ENCODE data around the gene NR2F2. TPM values are rescaled to one million over a fixed set of nuclear protein-coding genes. Genes with fewer than 3 reads are reported as not detected.
A peak's percentile ranks its signal among the peaks of the same experiment; 100 is the strongest.

Gene NR2F2
- total RNA-seq, 1 experiment from 2014 or later = 0.17 TPM

DNA sequence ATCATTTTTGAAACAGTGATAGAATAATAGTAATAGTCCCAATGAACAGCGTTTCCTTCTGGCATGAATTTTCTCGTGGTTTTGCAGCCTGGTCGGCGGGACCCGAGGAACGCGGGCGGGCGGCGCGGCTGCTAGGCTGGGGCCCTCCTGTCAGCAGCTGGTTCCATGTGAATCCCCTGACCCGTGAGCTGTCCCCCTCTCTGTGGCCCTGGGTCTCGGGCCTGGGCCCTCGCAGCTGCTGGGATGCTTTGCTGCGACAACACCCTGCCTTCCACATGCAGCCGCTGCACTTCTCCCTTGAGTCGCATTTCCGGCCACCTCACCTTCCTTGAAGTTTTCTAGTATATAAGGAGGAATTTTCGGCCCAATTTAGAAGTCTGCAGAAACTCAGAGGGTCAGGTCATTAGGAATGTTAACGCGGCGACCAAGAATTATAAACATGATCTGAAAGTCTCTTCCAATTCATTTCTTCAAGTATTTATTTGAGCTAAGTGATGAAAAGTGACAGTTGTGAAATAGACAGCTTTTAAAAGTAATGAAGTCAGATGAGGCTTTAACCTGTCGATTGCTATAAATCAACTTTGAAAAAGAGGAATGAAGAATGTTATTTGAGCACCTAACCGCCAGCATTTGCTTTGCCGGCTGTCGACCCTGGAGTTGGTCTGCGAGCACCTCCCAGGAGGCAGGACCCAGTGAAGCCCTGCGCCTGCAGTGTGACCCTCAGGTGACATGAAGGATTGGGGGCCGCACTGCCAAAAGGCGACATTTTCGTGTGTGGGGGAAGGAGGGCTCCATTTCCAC lies 27.7 kb downstream of the NR2F2 start:
- Histone ChIP-seq H3K27me3 (ENCODE audit: control insufficient read depth, insufficient read depth, low read length) (peaks cover 100% of the 10 kb centered on the region), H3K36me3 (replicated peaks; ENCODE audit: control insufficient read depth, insufficient read depth, low read length) (no peaks in the 10 kb centered on the region), H3K4me3 (ENCODE audit: insufficient read depth, low read depth, low read length) (no peak overlapping the region)
- DNase-seq = peak; percentile 62

DNA sequence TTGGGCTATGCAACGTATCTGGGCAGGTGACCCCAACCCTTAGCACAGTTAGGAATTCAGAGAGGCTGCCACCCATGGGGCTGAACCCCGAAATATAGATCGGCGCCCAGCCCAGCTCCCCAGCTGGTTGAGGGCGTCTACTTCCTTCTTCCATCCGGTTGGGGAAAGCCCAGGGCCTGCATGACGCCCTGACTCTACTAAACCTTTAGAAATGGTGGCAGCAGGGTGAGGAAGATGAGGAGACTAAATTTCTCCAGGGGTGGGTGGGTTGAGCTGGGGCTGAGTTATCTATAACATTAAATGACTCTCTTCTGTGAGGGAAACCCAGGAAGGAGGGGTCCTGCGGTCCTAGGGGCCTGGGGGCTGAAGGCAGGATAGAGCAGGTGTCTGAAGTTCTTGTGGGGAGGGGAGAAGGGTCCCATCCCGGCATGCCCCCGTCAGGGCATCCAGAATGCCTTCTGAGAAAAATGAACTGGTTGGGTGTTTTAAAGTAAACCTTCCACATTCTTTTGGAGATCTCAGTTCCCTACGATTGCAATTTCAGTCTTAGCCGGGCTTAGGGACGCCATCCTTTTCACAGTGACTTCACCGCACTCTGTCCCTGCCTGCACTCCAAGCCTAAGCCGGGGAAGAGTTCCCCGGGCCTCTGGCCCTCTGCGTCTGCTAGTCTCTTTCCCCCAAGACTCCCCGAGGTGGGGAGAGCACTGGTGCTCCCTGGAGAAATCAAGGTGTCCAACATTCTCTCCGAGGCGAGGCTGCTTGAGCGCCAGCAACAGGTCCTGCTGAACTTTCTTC lies 28.5 kb downstream of the NR2F2 start:
- peaks cover 100% of the 10 kb centered on the region for H3K27me3 ChIP-seq (ENCODE audit: control insufficient read depth, insufficient read depth, low read length)
- H3K4me3 ChIP-seq (ENCODE audit: insufficient read depth, low read depth, low read length) = no peak overlapping the region
- no peaks in the 10 kb centered on the region for H3K36me3 ChIP-seq (replicated peaks; ENCODE audit: control insufficient read depth, insufficient read depth, low read length)
- DNase-seq = peak; percentile 38

DNA sequence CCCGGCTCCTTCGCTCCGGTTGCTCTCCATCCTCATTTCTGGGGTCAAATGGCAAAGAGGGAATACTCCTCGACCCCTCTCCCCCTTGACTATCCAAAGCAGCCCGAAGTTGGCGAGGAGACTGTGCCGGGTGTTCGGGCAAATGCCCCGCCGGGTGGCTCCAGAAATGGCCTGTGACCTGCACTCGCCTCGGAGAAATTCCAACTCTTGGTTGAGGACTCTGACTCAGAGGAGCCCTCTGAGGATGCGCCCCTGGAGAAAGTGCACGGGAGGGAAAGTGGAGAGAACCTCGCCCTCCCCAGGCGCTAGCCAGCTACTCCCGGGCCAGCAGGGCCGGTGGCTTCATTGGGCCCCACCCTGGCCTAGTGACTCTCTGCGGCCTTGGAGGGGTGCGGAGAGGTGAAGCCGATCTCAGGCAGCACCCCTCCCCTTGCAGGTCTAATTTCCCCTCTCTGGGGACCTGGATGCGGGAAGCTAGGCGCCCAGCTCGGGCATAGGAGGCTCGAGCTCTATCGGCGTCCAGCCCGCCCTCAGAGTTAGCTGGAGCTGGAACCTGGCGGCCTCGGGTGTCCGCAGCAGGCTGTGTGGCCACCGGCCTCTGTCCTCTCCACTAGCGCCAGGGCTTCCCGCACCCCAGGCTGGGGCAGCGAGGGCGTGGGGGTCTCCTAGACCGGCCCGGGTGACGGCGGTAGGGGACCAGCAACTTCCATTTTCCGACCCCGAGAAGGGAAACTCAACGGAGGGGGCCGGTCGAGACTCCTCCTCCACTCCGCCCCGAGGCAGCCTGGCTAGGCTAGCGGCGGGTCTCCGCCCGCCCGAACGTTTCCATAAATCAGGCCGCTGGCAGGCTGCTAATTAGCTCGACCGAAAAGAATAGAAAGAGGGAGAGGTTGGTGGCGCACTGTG lies 29.4 kb downstream of the NR2F2 start:
- peak; percentile 84 for DNase-seq
- peaks cover 100% of the 10 kb centered on the region for H3K27me3 ChIP-seq (ENCODE audit: control insufficient read depth, insufficient read depth, low read length)
- no peaks in the 10 kb centered on the region for H3K36me3 ChIP-seq (replicated peaks; ENCODE audit: control insufficient read depth, insufficient read depth, low read length)
- H3K4me3 ChIP-seq (ENCODE audit: insufficient read depth, low read depth, low read length) = peak overlapping the region; percentile 20

DNA sequence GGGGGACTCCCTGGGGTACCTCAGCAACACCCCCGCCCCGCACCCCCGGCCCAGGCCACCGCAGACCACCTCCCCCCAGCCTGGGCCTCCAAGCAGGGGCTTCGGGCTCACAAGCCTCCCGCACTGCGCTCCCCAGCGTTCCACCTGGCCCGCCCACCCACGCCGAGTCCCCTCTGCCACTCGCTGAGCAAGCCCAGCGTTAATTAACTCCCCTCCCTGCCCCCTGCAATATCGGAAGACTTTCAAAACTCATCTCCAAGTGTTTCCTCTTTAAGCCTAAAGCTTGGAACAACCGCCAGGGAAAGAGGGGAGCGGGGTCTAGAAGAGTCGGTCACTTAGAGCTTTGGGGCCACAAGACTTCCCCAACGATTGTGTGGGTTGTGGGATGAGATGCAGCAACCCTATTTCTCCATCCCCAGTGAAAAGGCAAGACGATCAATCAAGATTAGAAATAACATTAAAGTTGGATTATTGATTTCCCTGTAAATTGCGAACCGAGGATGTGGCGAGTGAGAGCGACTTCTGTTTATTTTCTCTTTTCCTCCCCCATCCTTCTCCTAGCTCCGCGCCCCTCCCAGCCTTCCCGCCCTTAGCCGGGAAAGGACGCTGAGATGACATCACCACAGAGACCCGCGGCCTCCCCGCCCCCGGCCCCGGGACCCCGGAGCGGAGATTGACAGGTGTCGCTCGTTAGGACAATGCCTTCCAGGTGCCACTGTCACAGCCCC lies 30.2 kb downstream of the NR2F2 start:
- Histone ChIP-seq H3K27me3 (ENCODE audit: control insufficient read depth, insufficient read depth, low read length) (peaks cover 100% of the 10 kb centered on the region), H3K36me3 (replicated peaks; ENCODE audit: control insufficient read depth, insufficient read depth, low read length) (no peaks in the 10 kb centered on the region), H3K4me3 (ENCODE audit: insufficient read depth, low read depth, low read length) (peak overlapping the region; percentile 2; the same call in 1 of the 2 replicates)
- DNase-seq = peak; percentile 91

DNA sequence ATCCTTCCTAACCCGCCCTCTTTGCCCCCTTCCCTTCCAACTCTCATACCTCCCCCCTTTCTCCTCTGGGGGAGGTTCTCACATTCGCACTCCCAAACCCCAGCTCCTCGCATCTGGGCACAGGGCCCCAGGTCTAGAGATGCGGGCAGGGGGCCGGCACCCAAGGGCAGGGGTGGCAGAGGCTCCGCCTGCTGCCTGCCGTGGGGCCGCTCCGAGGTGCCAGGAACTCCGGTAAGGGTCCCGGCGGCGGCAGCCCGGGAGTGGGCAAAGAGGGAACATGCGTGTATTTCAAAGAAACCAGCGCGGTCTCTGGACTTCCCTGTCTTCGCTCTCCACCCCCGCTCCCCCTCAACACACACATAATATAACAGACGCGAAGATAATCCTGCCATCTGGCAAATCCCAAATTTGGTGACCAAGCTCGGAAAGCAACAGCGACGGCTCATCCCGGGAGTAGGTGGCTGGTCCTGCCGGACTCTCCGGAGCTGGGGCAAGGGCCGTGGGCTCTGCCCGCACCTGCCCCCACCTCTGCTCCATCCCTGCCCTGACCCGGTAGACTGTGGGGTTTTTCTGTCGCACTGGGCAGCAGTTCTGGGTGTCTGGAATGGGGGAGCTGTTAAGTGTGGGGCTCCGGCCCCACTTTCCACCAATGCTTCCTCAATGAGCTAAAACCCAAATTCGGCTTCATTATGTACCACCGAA lies 31.0 kb downstream of the NR2F2 start:
- DNase-seq = peak; percentile 80
- Histone ChIP-seq H3K27me3 (ENCODE audit: control insufficient read depth, insufficient read depth, low read length) (peaks cover 100% of the 10 kb centered on the region), H3K4me3 (ENCODE audit: insufficient read depth, low read depth, low read length) (no peak overlapping the region), H3K36me3 (replicated peaks; ENCODE audit: control insufficient read depth, insufficient read depth, low read length) (no peaks in the 10 kb centered on the region)

DNA sequence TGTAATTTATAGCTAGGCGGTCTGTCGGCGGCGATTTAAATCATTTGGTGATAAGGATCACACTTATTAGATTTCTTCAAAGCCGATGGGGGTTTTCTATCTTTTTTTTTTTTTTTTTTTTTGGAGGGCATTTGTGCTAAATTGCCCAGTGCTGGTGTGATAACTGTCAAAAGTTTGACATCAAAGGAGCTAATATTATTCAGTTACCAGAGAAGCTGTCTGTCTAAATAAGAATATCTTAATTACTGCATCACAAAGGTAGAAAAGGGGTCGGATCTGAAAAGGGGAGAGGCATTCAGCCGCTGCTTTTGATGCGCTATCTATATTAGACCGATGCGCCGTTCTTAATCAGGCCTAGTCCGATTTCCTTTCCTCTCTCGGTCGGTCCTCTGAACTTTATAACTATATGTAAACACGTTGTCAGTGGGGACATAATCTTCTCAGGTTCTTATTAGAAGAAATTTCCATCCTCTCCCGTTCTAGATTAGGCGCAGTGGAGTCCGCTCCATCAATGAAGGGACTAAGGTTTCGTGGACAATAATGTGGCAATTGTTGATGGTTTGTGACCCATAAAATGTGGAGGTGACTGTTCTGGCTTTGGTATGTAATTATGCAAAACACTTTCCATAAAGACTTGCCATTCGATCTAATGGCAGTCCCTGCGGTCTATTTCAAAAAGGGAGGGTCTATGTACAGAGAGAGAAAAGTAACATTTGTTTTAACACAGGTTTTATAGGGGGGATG lies 31.7 kb downstream of the NR2F2 start:
- no peaks in the 10 kb centered on the region for H3K36me3 ChIP-seq (replicated peaks; ENCODE audit: control insufficient read depth, insufficient read depth, low read length)
- no peak overlapping the region for H3K4me3 ChIP-seq (ENCODE audit: insufficient read depth, low read depth, low read length)
- H3K27me3 ChIP-seq (ENCODE audit: control insufficient read depth, insufficient read depth, low read length) = peaks cover 100% of the 10 kb centered on the region
- DNase-seq = peak; percentile 40

DNA sequence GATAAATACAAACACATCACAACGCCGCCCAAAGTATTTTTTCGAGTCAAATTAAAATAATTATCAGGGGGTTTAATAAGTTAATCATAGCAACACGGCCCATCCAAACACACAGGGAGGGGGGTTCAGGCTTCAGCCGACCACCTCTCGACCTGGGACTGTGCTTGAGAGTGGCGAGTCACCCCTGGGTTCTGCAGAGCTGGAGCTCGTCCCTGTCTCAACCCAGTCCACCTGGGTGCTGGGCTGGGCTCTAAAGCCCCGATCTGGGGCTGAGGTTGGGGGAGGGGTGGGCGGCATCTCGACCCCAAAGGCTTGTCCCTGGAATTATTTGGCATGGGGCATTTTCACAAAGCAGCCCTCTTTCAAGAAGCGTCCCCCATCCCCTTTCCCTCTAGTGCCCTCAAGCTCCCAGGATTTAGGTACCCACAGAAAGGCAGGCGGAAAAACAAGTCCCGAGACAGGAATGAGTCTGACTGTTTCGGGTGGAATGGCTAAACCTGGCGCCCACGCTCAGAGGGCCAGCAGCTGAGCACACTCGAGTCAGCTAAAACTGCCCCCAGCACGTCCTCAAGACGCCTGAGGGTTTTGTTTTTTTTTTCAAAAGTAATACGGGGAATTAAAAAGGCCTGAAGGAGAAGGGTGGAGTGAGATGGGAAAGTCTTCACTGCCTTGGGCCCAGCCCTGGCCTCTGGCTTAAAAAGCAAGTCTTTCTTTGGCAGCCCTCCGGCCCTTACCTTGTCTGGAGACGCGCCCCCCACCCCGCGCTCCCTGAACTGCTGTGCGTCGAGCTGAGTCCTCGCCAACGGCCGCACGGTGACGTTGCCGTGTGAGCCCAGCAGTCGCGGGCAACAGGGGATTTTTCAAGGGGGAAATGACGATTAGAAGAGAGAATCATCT lies 32.5 kb downstream of the NR2F2 start:
- H3K27me3 ChIP-seq (ENCODE audit: control insufficient read depth, insufficient read depth, low read length) = peaks cover 100% of the 10 kb centered on the region
- no peak overlapping the region for H3K4me3 ChIP-seq (ENCODE audit: insufficient read depth, low read depth, low read length)
- DNase-seq = peak; percentile 85
- H3K36me3 ChIP-seq (replicated peaks; ENCODE audit: control insufficient read depth, insufficient read depth, low read length) = no peaks in the 10 kb centered on the region

DNA sequence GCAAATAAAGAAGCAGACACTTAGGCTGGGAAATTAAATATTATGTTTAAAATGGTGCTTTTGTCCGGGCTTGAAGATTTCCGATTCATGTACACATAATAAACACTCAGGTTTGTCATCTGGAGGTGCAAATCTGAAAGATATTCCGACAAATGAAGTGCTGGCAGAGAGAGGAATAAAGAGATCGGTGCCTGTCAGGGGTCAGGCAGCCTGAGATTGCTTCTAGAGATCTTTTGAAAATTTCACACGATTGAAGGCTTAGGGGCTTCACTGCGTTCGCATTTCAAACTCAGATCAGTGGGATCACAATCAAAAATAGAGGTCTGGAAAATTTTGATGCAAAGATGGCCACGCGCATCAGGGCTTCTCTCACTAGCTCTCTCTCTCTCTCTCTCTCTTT lies 33.2 kb downstream of the NR2F2 start:
- DNase-seq = peak; percentile 22
- Histone ChIP-seq H3K36me3 (replicated peaks; ENCODE audit: control insufficient read depth, insufficient read depth, low read length) (no peaks in the 10 kb centered on the region), H3K27me3 (ENCODE audit: control insufficient read depth, insufficient read depth, low read length) (peaks cover 100% of the 10 kb centered on the region), H3K4me3 (ENCODE audit: insufficient read depth, low read depth, low read length) (no peak overlapping the region)

DNA sequence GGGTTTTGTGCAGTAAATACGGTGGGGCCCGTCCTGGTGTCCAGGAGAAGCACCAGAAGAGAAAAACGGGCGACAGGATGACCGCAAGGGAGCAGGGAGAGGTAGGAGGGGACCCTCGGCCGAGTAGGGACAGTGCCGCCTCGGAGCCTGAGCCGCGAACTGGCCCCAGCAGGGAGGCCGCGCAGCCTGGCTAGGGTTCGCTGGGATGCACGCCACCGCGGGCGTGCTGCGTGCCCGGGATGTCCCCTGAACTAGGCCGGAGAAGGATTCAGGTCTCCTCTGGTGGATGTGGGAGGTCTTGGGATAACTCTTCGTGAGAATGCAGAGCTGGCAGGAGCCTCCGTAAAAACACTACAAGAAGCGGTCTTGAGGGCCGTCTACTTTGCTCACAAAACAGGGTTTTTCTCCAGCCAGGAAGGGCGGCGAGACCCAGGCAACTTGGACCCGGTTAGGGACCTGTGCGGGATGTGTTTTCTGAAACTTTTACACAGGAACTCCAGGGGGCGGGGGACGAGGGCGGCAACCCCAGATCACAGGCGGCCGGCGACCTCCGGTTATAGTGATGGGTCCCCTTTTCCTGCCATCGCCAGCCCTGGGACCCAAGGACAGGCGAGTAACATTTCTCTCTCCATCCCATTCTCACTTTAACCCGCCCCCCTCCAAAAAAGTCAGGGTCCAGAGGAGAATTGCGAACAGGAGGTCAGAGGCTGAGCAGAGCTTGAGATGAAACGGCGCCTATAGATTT lies 35.5 kb downstream of the NR2F2 start:
- peaks cover 100% of the 10 kb centered on the region for H3K27me3 ChIP-seq (ENCODE audit: control insufficient read depth, insufficient read depth, low read length)
- H3K36me3 ChIP-seq (replicated peaks; ENCODE audit: control insufficient read depth, insufficient read depth, low read length) = no peaks in the 10 kb centered on the region
- peak; percentile 76 for DNase-seq
- H3K4me3 ChIP-seq (ENCODE audit: insufficient read depth, low read depth, low read length) = no peak overlapping the region

DNA sequence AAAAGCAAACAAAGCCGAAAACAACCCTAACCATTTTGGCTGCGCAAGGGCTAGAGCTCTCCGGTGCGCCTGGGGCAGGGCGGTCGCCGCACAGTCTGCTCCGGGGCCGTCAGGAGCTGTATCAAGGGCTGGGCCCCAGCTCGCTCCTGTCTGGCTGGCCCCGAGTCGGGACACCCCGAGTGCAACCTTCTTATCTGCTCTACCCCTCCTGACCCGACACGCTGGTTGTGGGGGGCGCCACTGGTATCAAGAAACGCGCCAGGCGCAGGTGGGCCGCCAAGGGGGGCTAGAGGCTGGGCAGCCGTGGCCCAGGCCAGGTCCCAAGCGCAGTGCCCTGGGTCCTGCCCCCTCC lies 36.0 kb downstream of the NR2F2 start:
- peak; percentile 74 for DNase-seq
- no peak overlapping the region for H3K4me3 ChIP-seq (ENCODE audit: insufficient read depth, low read depth, low read length)
- no peaks in the 10 kb centered on the region for H3K36me3 ChIP-seq (replicated peaks; ENCODE audit: control insufficient read depth, insufficient read depth, low read length)
- peaks cover 100% of the 10 kb centered on the region for H3K27me3 ChIP-seq (ENCODE audit: control insufficient read depth, insufficient read depth, low read length)

DNA sequence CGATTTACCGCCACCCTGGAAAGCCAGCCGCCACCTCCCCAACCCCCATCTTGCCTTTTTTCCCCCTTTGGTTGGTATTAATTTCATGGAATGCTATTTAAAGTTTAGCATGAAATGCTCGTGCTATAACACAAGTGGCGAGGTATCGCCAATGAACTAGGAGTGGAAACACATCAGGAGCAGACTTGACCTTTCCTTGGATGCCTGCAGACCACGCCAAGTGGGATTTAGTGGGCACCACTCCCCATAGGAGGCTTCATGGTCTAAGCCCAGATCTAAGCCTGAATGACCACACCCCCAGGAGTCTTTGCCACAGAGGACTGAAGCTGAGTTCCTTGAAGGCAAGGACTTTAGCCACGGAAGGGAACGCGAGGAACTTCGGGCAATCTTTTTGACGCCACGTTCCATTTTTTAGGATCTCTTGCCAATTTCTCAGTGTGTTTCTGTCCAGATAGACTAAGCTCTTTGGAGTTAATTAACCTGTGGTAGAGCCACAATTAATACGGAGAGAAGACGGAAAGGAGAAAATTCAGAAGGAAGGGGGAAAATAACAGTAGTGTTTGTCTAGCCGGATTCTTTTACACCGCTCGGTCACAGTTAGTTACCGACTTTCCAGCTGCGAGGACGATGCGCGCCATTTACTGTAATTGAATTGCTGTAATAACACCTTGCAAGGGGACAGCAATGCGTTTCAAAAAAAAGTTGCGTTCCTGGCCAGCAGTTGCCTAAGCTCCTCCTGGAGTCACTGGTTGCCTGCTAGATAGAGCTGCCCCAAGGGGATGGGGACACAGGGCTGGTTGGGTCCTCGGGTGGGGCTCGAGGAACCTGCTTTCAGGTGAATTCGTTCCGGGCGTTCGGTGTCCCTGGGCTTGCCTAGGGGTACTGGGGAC lies 37.1 kb downstream of the NR2F2 start:
- peak; percentile 45 for DNase-seq
- Histone ChIP-seq H3K4me3 (ENCODE audit: insufficient read depth, low read depth, low read length) (no peak overlapping the region), H3K27me3 (ENCODE audit: control insufficient read depth, insufficient read depth, low read length) (peaks cover 99% of the 10 kb centered on the region)

More for the DNA sequence above, 37.1 kb downstream of the NR2F2 start:
- no peaks in the 10 kb centered on the region for H3K36me3 ChIP-seq (replicated peaks; ENCODE audit: control insufficient read depth, insufficient read depth, low read length)

Measured in H7 (cell line).